H1 (cell line): ENCODE results near the gene CUL4A. TPM values are rescaled to one million over a fixed set of nuclear protein-coding genes. Genes with fewer than 3 reads are reported as not detected.

Experiments used
- CTCF ChIA-PET: fragments of 300-600 bp; sonication (Branson Sonifier 250); formaldehyde crosslinking; loops from one replicate; lab custom pipeline; 2021; ENCODE audit not compliant: partially characterized antibody; lab: Charles Lee
- POLR2A ChIA-PET: fragments of 300-600 bp; sonication (Branson Sonifier 250); formaldehyde crosslinking; loops from one replicate; lab custom pipeline; 2021; ENCODE audit warnings: inconsistent platforms; ENCODE audit not compliant: partially characterized antibody; lab: Charles Lee
- DNase-seq, 2 experiments: peaks; one replicate each; pipeline versions ENCODE4 v3.0.0 to v3.0.0-alpha.2; 2010 to 2022; ENCODE audit warnings: low spot score in 2 of 2, low read depth in 1 of 2, mixed read lengths in 1 of 2
- FAIRE-seq: peaks from 2 replicates; lab custom pipeline; 2011; peaks lifted over from hg19 to GRCh38; lab: Jason Lieb, UNC
- H2AFZ ChIP-seq: 2 replicates; pipeline ENCODE4 v1.8.1; 2012; ENCODE audit warnings: low read length, inconsistent platforms
- H2AK5ac ChIP-seq: 2 replicates; pipeline ENCODE4 v1.6.1; 2013; ENCODE audit warnings: low read depth, low read length
- H2BK120ac ChIP-seq: replicated peaks from 2 replicates; pipeline ENCODE3; 2013; ENCODE audit warnings: low read depth, low read length, inconsistent platforms
- H2BK12ac ChIP-seq: 2 replicates; pipeline ENCODE4 v1.6.1; 2013; ENCODE audit warnings: low read depth, low read length
- H2BK15ac ChIP-seq: 2 replicates; pipeline ENCODE4 v1.6.1; 2013; ENCODE audit warnings: low read length
- H2BK20ac ChIP-seq: 2 replicates; pipeline ENCODE4 v1.6.1; 2013; ENCODE audit warnings: low read length
- H2BK5ac ChIP-seq: 2 replicates; pipeline ENCODE4 v1.6.1; 2013; ENCODE audit warnings: low read depth, low read length
- H3K14ac ChIP-seq: 2 replicates; pipeline ENCODE4 v1.6.1; 2013; ENCODE audit warnings: inconsistent platforms; ENCODE audit not compliant: insufficient read length
- H3K18ac ChIP-seq: 2 replicates; pipeline ENCODE4 v1.6.1; 2013; ENCODE audit warnings: low read length; ENCODE audit errors: extremely low read depth
- H3K23ac ChIP-seq: 2 replicates; pipeline ENCODE4 v1.6.1; 2013; ENCODE audit warnings: inconsistent platforms; ENCODE audit not compliant: insufficient read length
- H3K23me2 ChIP-seq: 2 replicates; pipeline ENCODE4 v1.6.1; 2013; ENCODE audit warnings: low read depth, low read length
- H3K27ac ChIP-seq: 2 replicates; pipeline ENCODE4 v1.6.1; 2011; ENCODE audit warnings: low read depth, low read length, inconsistent platforms
- H3K27me3 ChIP-seq, 4 experiments: replicated peaks in 1 of 4; 1 replicate in 1 of 4; 2 replicates in 3 of 4; pipeline versions ENCODE4 v1.6.1 to v1.8.1; 2011 to 2013; ENCODE audit warnings: low read length in 3 of 4, mild to moderate bottlenecking in 3 of 4, inconsistent platforms in 2 of 4, mixed read lengths in 2 of 4, moderate library complexity in 1 of 4; ENCODE audit not compliant: control insufficient read depth in 3 of 4, insufficient read depth in 3 of 4; ENCODE audit errors: extremely low read depth in 1 of 4
- H3K36me3 ChIP-seq, 4 experiments: 2 replicates each; pipeline versions ENCODE4 v1.6.1 to v1.8.1; 2011 to 2013; ENCODE audit warnings: mild to moderate bottlenecking in 4 of 4, low read length in 3 of 4, moderate library complexity in 2 of 4, control low read depth in 1 of 4, inconsistent platforms in 1 of 4; ENCODE audit not compliant: insufficient read depth in 4 of 4, control insufficient read depth in 2 of 4
- H3K4ac ChIP-seq: replicated peaks from 2 replicates; pipeline ENCODE3; 2013; ENCODE audit warnings: low read length, low read depth, mixed read lengths, inconsistent platforms; ENCODE audit not compliant: insufficient read length
- H3K4me1 ChIP-seq, 4 experiments: replicated peaks in 1 of 4; 1 replicate in 1 of 4; 2 replicates in 3 of 4; pipeline versions ENCODE4 v1.6.1 to v1.8.1; 2011 to 2013; ENCODE audit warnings: low read length in 3 of 4, inconsistent platforms in 2 of 4, mixed read lengths in 1 of 4; ENCODE audit not compliant: insufficient read depth in 4 of 4, control insufficient read depth in 3 of 4
- H3K4me2 ChIP-seq, 2 experiments: 2 replicates each; pipeline versions ENCODE4 v1.6.1 to v1.8.1; 2011 to 2013; ENCODE audit warnings: low read depth in 2 of 2, low read length in 2 of 2, control low read depth in 1 of 2, inconsistent platforms in 1 of 2, mild to moderate bottlenecking in 1 of 2; ENCODE audit not compliant: insufficient read depth in 1 of 2
- H3K4me3 ChIP-seq, 4 experiments: fragments of 200-600, 300-600 bp in 1 of 4; sonication (generic), shearing (Covaris generic), sonication (Bioruptor Twin) in 1 of 4; 2 replicates each; pipeline versions ENCODE4 v1.5.1 to v1.8.1; 2011 to 2016; ENCODE audit warnings: low read length in 4 of 4, low read depth in 3 of 4, control low read depth in 2 of 4, inconsistent platforms in 2 of 4, mild to moderate bottlenecking in 2 of 4, mixed read lengths in 1 of 4, moderate library complexity in 1 of 4; ENCODE audit not compliant: insufficient read depth in 2 of 4; ENCODE audit errors: extremely low read depth in 1 of 4
- H3K56ac ChIP-seq: replicated peaks from 2 replicates; pipeline ENCODE3; 2013; ENCODE audit warnings: low read depth, mild to moderate bottlenecking, mixed read lengths, low read length, inconsistent platforms; ENCODE audit not compliant: insufficient read length
- H3K79me1 ChIP-seq: 2 replicates; pipeline ENCODE4 v1.6.1; 2013; ENCODE audit warnings: low read depth, low read length, control low read depth
- H3K79me2 ChIP-seq, 2 experiments: 2 replicates each; pipeline versions ENCODE4 v1.6.1 to v1.8.1; 2012 to 2013; ENCODE audit warnings: low read length in 2 of 2, mild to moderate bottlenecking in 2 of 2, inconsistent platforms in 1 of 2; ENCODE audit not compliant: insufficient read depth in 2 of 2, control insufficient read depth in 1 of 2
- H3K9ac ChIP-seq, 4 experiments: replicated peaks in 1 of 4; 1 replicate in 1 of 4; 2 replicates in 3 of 4; pipeline versions ENCODE4 v1.6.1 to v1.8.1; 2011 to 2013; ENCODE audit warnings: low read depth in 3 of 4, low read length in 3 of 4, control low read depth in 2 of 4, mild to moderate bottlenecking in 2 of 4, moderate library complexity in 2 of 4, inconsistent platforms in 1 of 4; ENCODE audit errors: extremely low read depth in 1 of 4
- H3K9me3 ChIP-seq, 2 experiments: 2 replicates each; pipeline versions ENCODE4 v1.6.1 to v1.8.1; 2012 to 2013; ENCODE audit warnings: mild to moderate bottlenecking in 2 of 2, moderate library complexity in 2 of 2, control low read depth in 1 of 2, inconsistent platforms in 1 of 2, low read depth in 1 of 2, low read length in 1 of 2, mixed read lengths in 1 of 2; ENCODE audit not compliant: insufficient read depth in 2 of 2
- H4K20me1 ChIP-seq, 2 experiments: replicated peaks in 1 of 2; 2 replicates each; pipeline versions ENCODE3 to v1.8.1; 2011 to 2013; ENCODE audit warnings: inconsistent platforms in 2 of 2, low read length in 2 of 2, mild to moderate bottlenecking in 1 of 2; ENCODE audit not compliant: insufficient read depth in 2 of 2, control insufficient read depth in 1 of 2
- H4K5ac ChIP-seq: 2 replicates; pipeline ENCODE4 v1.6.1; 2013; ENCODE audit warnings: low read length, low read depth, mixed read lengths, inconsistent platforms; ENCODE audit not compliant: insufficient read length
- H4K8ac ChIP-seq: 2 replicates; pipeline ENCODE4 v1.8.0; 2013; ENCODE audit warnings: mild to moderate bottlenecking, moderate library complexity, low read length, inconsistent platforms; ENCODE audit not compliant: insufficient read depth; ENCODE audit errors: extremely low read depth
- H4K91ac ChIP-seq: replicated peaks from 2 replicates; pipeline ENCODE3; 2013; ENCODE audit warnings: low read length, mixed read lengths, inconsistent platforms; ENCODE audit not compliant: insufficient read length
- BACH1 ChIP-seq: IDR thresholded peaks from 2 replicates; pipeline ENCODE4 v1.6.1; 2012; ENCODE audit warnings: low read length, improper control_type of control experiment
- CBX8 ChIP-seq: fragments of 300-800, 300-1000 bp; sonication (generic); IDR thresholded peaks from 2 replicates; pipeline ENCODE4 v1.7.1; 2016; ENCODE audit warnings: low read depth, low read length, borderline replicate concordance
- CEBPB ChIP-seq: IDR thresholded peaks from 2 replicates; pipeline ENCODE4 v1.6.1; 2012; ENCODE audit warnings: low read depth, low read length
- CHD2 ChIP-seq: IDR thresholded peaks from 2 replicates; pipeline ENCODE4 v1.6.1; 2012; ENCODE audit warnings: low read length, improper control_type of control experiment
- GTF2F1 ChIP-seq: IDR thresholded peaks from 2 replicates; pipeline ENCODE4 v1.6.1; 2012; ENCODE audit warnings: low read depth, low read length, improper control_type of control experiment, borderline replicate concordance
- JUND ChIP-seq: IDR thresholded peaks from 2 replicates; pipeline ENCODE4 v1.6.1; 2011; ENCODE audit warnings: mild to moderate bottlenecking, improper control_type of control experiment, low read length
- KDM1A ChIP-seq: fragments of 200-600, 300-600 bp; sonication (generic); IDR thresholded peaks from 2 replicates; pipeline ENCODE4 v1.7.1; 2016; ENCODE audit warnings: mild to moderate bottlenecking, low read length, borderline replicate concordance
- POLR2AphosphoS5 ChIP-seq: IDR thresholded peaks from 2 replicates; pipeline ENCODE4 v1.6.1; 2011; ENCODE audit warnings: low read depth, low read length
- RBBP5 ChIP-seq: IDR thresholded peaks from 2 replicates; pipeline ENCODE4 v1.7.1; 2012; ENCODE audit warnings: low read depth, mild to moderate bottlenecking, inconsistent platforms, low read length, moderate library complexity, borderline replicate concordance
- RXRA ChIP-seq: IDR thresholded peaks from 2 replicates; pipeline ENCODE4 v1.6.1; 2011; ENCODE audit warnings: low read depth, mild to moderate bottlenecking, low read length, moderate library complexity; ENCODE audit not compliant: insufficient read depth
- SRF ChIP-seq: IDR thresholded peaks from 2 replicates; pipeline ENCODE4 v1.6.1; 2011; ENCODE audit warnings: mild to moderate bottlenecking, low read depth, low read length, moderate library complexity
- TCF12 ChIP-seq: IDR thresholded peaks from 2 replicates; pipeline ENCODE4 v1.6.1; 2011; ENCODE audit warnings: low read depth, mild to moderate bottlenecking, low read length
- WGBS, 2 experiments: shearing (Covaris generic) in 1 of 2; methylation state at CpG; one replicate each; pipeline versions ENCODE4 v1.1.6 to v1.1.7; 2013 to 2015; ENCODE audit warnings: low lambda C conversion rate in 2 of 2, mixed read lengths in 2 of 2, inconsistent platforms in 1 of 2, low coverage in 1 of 2, missing lambda C conversion rate in 1 of 2; ENCODE audit not compliant: insufficient replicate concordance in 2 of 2, insufficient coverage in 1 of 2, insufficient read length in 1 of 2; ENCODE audit errors: extremely low coverage in 1 of 2, missing lambda C conversion rate in 1 of 2; 5-methylcytosine and 5-hydroxymethylcytosine counted together
- polyA plus RNA-seq, 7 experiments: library from polyadenylated mRNA; depleted of rRNA in 3 of 7; stranded (reverse) in 5 of 7; unstranded in 2 of 7; fragments of >200 nt in 5 of 7; fragments of 200-250 nt in 2 of 7; gene quantifications; 1 replicate in 5 of 7; 2 replicates in 1 of 7; 4 replicates in 1 of 7; pipeline versions ENCODE4 v1.2.1 to v1.2.3, GENCODE V29; 2011 to 2013; ENCODE audit warnings: missing spikeins in 2 of 7, mixed read lengths in 2 of 7
- total RNA-seq: library from RNA; stranded (reverse); fragmentation: NEBNext Ultra II Directional; extraction: Animal tissue kit (Norgen Biotek cat#: 25700); gene quantifications from 2 replicates; pipeline ENCODE4 v1.2.1, GENCODE V29; 2021
- TF ChIP-seq, protein P1 (sequence below): IDR thresholded peaks from 2 replicates; pipeline ENCODE4 v1.6.1; 2011; ENCODE audit warnings: low read depth, mild to moderate bottlenecking, low read length; ENCODE audit not compliant: insufficient read depth
- TF ChIP-seq, protein P2 (sequence below): IDR thresholded peaks from 2 replicates; pipeline ENCODE4 v1.6.1; 2012; ENCODE audit warnings: inconsistent platforms

The CUL4A gene
- total and polyA plus RNA-seq, 2 of the 8 experiments (the other 6 are each of a cell fraction or from before 2014, with no cell fraction given): 54.7 to 101 TPM

DNA sequence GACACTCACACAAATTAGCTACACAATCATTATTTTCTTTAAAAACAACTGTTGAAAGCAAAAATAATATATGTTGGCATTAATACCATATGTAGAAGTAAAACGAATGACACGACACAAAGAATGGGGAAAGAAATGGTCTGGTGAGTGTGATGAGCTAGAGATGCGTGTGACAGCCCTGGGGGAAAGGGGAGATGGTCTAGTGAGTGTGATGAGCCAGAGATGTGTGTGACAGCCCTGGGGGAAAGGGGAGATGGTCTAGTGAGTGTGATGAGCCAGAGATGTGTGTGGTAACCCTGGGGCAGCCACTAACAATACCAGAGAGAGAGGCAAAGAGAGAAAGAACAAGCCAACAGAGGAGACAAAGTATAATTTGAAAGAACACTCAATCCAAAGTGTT, 65.3 kb downstream of the CUL4A start:
- ChIA-PET POLR2A (interaction anchor here (1.0 kb wide), 1 partner anchor 89 kb away, joined by 3 read pairs; no protein-coding TSS in a partner anchor), CTCF (interaction anchor here (0.6 to 2.9 kb wide), 11 partner anchors 8 to 904 kb away, joined by 3 to 12 read pairs (median 4); no protein-coding TSS in a partner anchor)
- Histone ChIP-seq H3K79me1 (no peaks in the 10 kb centered on the region), H3K23ac (no peak overlapping the region), H2BK120ac (no peak overlapping the region), H2AFZ (no peak overlapping the region), H3K4me1 (no peaks in the 10 kb centered on the region), H2BK20ac (no peak overlapping the region), H4K8ac (no peak overlapping the region), H2BK12ac (no peak overlapping the region), H4K5ac (no peak overlapping the region), H2BK5ac (no peak overlapping the region), H2BK15ac (no peak overlapping the region), H3K27me3 (no peaks in the 10 kb centered on the region), H3K4me2 (no peak overlapping the region), H3K4me3 (no peak overlapping the region), H3K79me2 (no peaks in the 10 kb centered on the region), H4K20me1 (no peaks in the 10 kb centered on the region), H3K14ac (no peak overlapping the region), H3K36me3 (no peaks in the 10 kb centered on the region), H2AK5ac (no peak overlapping the region), H3K4ac (no peak overlapping the region), H3K9ac (no peak overlapping the region), H3K27ac (no peak overlapping the region), H4K91ac (no peak overlapping the region), H3K23me2 (no peaks in the 10 kb centered on the region), H3K18ac (no peak overlapping the region), H3K56ac (no peak overlapping the region), H3K9me3 (peaks cover 0 to 9% of the 10 kb centered on the region in 2 experiments; a peak in 1 of 4 replicates)
- DNase-seq (no peak), FAIRE-seq (no peak)
- WGBS, 2 experiments: 94% methylated on average over 3 of the region's 3 CpGs; no CpG with 5 or more reads in 1 of the 2 experiments
- no peak for TF ChIP-seq CBX8
- TF ChIP-seq CEBPB: no peak
- TF ChIP-seq, protein P1, sequence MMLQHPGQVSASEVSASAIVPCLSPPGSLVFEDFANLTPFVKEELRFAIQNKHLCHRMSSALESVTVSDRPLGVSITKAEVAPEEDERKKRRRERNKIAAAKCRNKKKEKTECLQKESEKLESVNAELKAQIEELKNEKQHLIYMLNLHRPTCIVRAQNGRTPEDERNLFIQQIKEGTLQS: no peak
- TF ChIP-seq SRF: no peak
- no peak for TF ChIP-seq POLR2AphosphoS5
- no peak for TF ChIP-seq RXRA
- no peak for TF ChIP-seq JUND
- no peak for TF ChIP-seq CHD2
- no peak for TF ChIP-seq TCF12
- no peak for TF ChIP-seq GTF2F1
- no peak for TF ChIP-seq BACH1
- TF ChIP-seq, protein P2, sequence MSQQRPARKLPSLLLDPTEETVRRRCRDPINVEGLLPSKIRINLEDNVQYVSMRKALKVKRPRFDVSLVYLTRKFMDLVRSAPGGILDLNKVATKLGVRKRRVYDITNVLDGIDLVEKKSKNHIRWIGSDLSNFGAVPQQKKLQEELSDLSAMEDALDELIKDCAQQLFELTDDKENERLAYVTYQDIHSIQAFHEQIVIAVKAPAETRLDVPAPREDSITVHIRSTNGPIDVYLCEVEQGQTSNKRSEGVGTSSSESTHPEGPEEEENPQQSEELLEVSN: no peak
- no peak for TF ChIP-seq RBBP5
- TF ChIP-seq KDM1A: no peak
